Right lobe of liver (tissue), 6 donors: ENCODE results near the gene KATNAL1. TPM values are rescaled to one million over a fixed set of nuclear protein-coding genes. Genes with fewer than 3 reads are reported as not detected.
A peak's percentile ranks its signal among the peaks of the same experiment; 100 is the strongest.
"Not testable (repeated sequence)": the region's sequence is repeated elsewhere in the genome, so short reads cannot be mapped to it uniquely, and the experiment has no call there.

ENCODE experiments used
- ATAC-seq, 4 donors: fragments of 200-7000 bp; cut with Tn5 transposase; one replicate each; pipeline ENCODE4 v1.9.1; 2020; ENCODE audit warnings: mild to moderate bottlenecking in 4 of 4, moderate library complexity in 4 of 4
- DNase-seq, 3 donors: peaks; one replicate each; pipeline ENCODE4 v3.0.0-alpha.2; 2020
- H3K27ac ChIP-seq, 3 donors: fragments of 200-600 bp; one replicate each; pipeline ENCODE4 v1.8.0; 2022
- H3K27me3 ChIP-seq, 2 donors: fragments of 200-600 bp; one replicate each; pipeline ENCODE4 v1.8.0; 2022
- H3K36me3 ChIP-seq, 4 donors: fragments of 200-600 bp; sonication (generic) in 1 of 4; one replicate each; pipeline versions ENCODE4 v1.5.1 to v1.8.0; 2017 to 2022; ENCODE audit warnings: control low read depth in 1 of 4
- H3K4me1 ChIP-seq, 4 donors: fragments of 200-600 bp; sonication (generic) in 1 of 4; one replicate each; pipeline versions ENCODE4 v1.5.1 to v1.8.0; 2017 to 2022; ENCODE audit warnings: control low read depth in 1 of 4
- H3K4me3 ChIP-seq, 3 donors: fragments of 200-600 bp; one replicate each; pipeline ENCODE4 v1.8.0; 2022
- H3K9me3 ChIP-seq, 4 donors: fragments of 200-600 bp; sonication (generic) in 1 of 4; one replicate each; pipeline versions ENCODE4 v1.5.1 to v1.8.0; 2017 to 2022; ENCODE audit warnings: control low read depth in 1 of 4
- CTCF ChIP-seq, 4 donors: fragments of 200-600 bp in 3 of 4; fragments of 450-650 bp in 1 of 4; IDR thresholded peaks; one replicate each; pipeline versions ENCODE4 v1.5.1 to v1.8.0; 2016 to 2022; ENCODE audit warnings: antibody characterized with exemption in 4 of 4, mild to moderate bottlenecking in 2 of 4
- POLR2A ChIP-seq: fragments of 450-650 bp; IDR thresholded peaks from one replicate; pipeline ENCODE4 v1.6.1; 2017; ENCODE audit warnings: antibody characterized with exemption, mild to moderate bottlenecking
- WGBS: methylation state at CpG from one replicate; pipeline ENCODE4 v1.1.6; 2018; ENCODE audit warnings: low coverage, low lambda C conversion rate; ENCODE audit not compliant: insufficient coverage; ENCODE audit errors: missing lambda C conversion rate; 5-methylcytosine and 5-hydroxymethylcytosine counted together
- intact Hi-C, 2 donors: fragments of 100-400 bp; cut with DNase I; formaldehyde crosslinking; loops; one replicate each; pipeline versions ENCODE4 v1.11.2 to v1.14.1; 2022
- total RNA-seq, 6 experiments: library from RNA; depleted of rRNA in 2 of 6; stranded (reverse); fragments of >200 nt in 2 of 6; fragmentation: NEBNext Ultra II Directional in 3 of 6; extraction: Animal tissue kit (Norgen Biotek cat#: 25700) in 3 of 6; gene quantifications; one replicate each; pipeline versions ENCODE4 v1.1.0 to v1.2.4, GENCODE V29; 2016 to 2023
- donor health status: DM: no; HTN: yes; CAD: no.
- donor health status: DM: no; HTN: no; CAD: no.
- donor health status: DM: no; HTN: no; CAD: no.
- donor health status: DM: no; HTN: yes; CAD: no.
- donor health status: DM: no; HTN: yes; CAD: no.

KATNAL1 gene
- total RNA-seq, 6 experiments from 2014 or later = 6.3 to 10.0 (median 9.3) TPM

- Histone ChIP-seq H3K27me3 (no peaks in the 10 kb centered on the region), H3K27ac (no peak overlapping the region), H3K9me3 (no peaks in the 10 kb centered on the region), H3K36me3 (no peaks in the 10 kb centered on the region), H3K4me3 (no peak overlapping the region), H3K4me1 (peaks cover 0 to 10% (median 4%) of the 10 kb centered on the region in 4 donors)
- no peak for ATAC-seq
- intact Hi-C loops = no loop called here
- TF ChIP-seq CTCF (IDR thresholded peaks at IDR 0.05) (no peak), POLR2A (no peak)
- DNase-seq = no peak
- WGBS = 69% methylated on average over 1 of the region's 1 CpG
These were observed 31.2 kb downstream of the KATNAL1 start for GRCh38 chr13:30276178-30276577.

- DNase-seq = no peak
- ATAC-seq = peak; percentile 53 to 72 (median 62)
- Histone ChIP-seq H3K27me3 (no peaks in the 10 kb centered on the region), H3K36me3 (no peaks in the 10 kb centered on the region), H3K4me3 (no peak overlapping the region), H3K4me1 (peaks cover 0 to 10% (median 4%) of the 10 kb centered on the region in 4 donors), H3K9me3 (no peaks in the 10 kb centered on the region), H3K27ac (no peak overlapping the region)
- intact Hi-C loops = no loop called here
- TF ChIP-seq POLR2A = no peak
- TF ChIP-seq CTCF (IDR thresholded peaks at IDR 0.05) = no peak
These were observed 33.3 kb downstream of the KATNAL1 start for GRCh38 chr13:30274083-30274482.

GRCh38 chr13:30270035-30270434, 37.3 kb downstream of the KATNAL1 start:
- no CpG with 5 or more reads among the region's 31 CpGs for WGBS
- H3K27ac ChIP-seq, DNase-seq, intact Hi-C loops, H3K9me3 ChIP-seq, H3K27me3 ChIP-seq, H3K36me3 ChIP-seq, H3K4me1 ChIP-seq, H3K4me3 ChIP-seq, ATAC-seq: not testable (repeated sequence)

- Histone ChIP-seq H3K4me3 (no peak overlapping the region), H3K4me1 (peaks cover 0 to under 1% (median under 1%) of the 10 kb centered on the region in 4 donors), H3K27ac (no peak overlapping the region), H3K36me3 (no peaks in the 10 kb centered on the region), H3K27me3 (no peaks in the 10 kb centered on the region), H3K9me3 (no peaks in the 10 kb centered on the region)
- DNase-seq = no peak
- no peak for TF ChIP-seq POLR2A
- TF ChIP-seq CTCF (IDR thresholded peaks at IDR 0.05) = no peak
- 56% methylated on average over 1 of the region's 1 CpG for WGBS
- intact Hi-C loops = no loop called here
- no peak for ATAC-seq
These were observed 38.7 kb downstream of the KATNAL1 start for GRCh38 chr13:30268673-30269072.

GRCh38 chr13:30266756-30267155, 40.6 kb downstream of the KATNAL1 start:
- no peak for ATAC-seq
- DNase-seq = no peak
- Histone ChIP-seq H3K9me3 (no peaks in the 10 kb centered on the region), H3K4me1 (no peaks in the 10 kb centered on the region), H3K4me3 (no peak overlapping the region), H3K27me3 (no peaks in the 10 kb centered on the region), H3K27ac (no peak overlapping the region), H3K36me3 (no peaks in the 10 kb centered on the region)
- intact Hi-C loops = no loop called here
- no peak for TF ChIP-seq POLR2A
- TF ChIP-seq CTCF (IDR thresholded peaks at IDR 0.05) = no peak
- WGBS = 90% methylated on average over 2 of the region's 2 CpGs

- H3K9me3 ChIP-seq, H3K27ac ChIP-seq, H3K4me1 ChIP-seq, H3K27me3 ChIP-seq, ATAC-seq, H3K4me3 ChIP-seq, intact Hi-C loops, H3K36me3 ChIP-seq, DNase-seq: not testable (repeated sequence)
- 97% methylated on average over 5 of the region's 22 CpGs for WGBS
These were observed 48.1 kb downstream of the KATNAL1 start for GRCh38 chr13:30259149-30259733.
